NCI-H2081 (cell line): Measurements from ENCODE around the gene NDUFA7.
A peak's percentile ranks its signal among the peaks of the same experiment; 100 is the strongest.
"Not testable (repeated sequence)": the region's sequence is repeated elsewhere in the genome, so short reads cannot be mapped to it uniquely, and the experiment has no call there.

Experiments
- DNase-seq, 2 experiments: peaks; one replicate each; lab custom pipeline; 2025; lab: John Stamatoyannopoulos, UW

Gene NDUFA7

DNA sequence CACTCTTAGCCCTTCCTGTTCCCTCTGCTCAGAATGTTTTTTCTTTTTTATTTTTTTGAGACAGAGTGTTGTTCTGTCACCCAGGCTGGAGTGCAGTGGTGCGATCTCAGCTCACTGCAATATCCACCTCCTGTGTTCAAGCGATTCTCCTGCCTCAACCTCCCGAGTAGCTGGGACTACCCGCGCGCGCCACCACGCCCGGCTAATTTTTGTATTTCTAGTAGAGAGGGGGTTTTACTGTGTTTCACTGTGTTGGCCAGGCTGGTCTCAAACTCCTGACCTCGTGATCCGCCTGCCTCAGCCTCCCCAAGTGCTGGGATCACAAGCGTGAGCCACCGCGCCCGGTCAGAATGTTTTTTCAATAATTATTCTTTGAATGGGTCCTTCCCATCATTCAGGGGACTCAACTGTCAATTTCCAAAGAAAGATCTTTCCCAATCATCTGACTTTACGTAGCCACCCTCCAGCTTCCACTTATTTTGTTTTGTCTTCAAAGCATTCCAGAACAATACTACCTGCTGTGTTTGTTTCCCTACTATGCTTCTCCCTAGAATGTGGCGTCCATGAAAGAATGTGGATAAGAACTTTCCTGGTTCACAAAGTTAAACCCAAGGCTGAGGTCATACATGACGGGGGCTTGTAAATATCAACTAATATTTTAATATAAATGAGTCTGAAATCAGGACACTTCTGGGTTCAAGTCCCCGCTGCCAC, 1.2 kb downstream of the NDUFA7 start:
- no peak for DNase-seq

DNA sequence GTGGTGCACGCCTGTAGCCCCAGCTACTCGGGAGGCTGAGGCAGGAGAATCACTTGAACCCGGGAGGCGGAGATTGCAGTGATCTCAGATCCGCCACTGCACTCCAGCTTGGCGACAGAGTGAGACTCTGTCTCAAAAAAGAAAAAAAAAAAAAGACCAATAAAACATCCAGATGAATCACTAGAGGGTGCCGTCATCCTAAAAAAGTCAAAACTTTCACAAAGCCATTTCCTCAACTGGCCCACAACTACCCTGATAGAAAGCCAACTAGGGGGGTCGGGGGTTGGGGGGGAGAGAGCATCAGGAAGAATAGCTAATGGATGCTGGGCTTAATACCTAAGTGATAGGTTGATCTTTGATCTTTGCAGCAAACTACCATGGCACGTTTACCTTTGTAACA, 2.3 kb downstream of the NDUFA7 start:
- not testable (repeated sequence) for DNase-seq

DNA sequence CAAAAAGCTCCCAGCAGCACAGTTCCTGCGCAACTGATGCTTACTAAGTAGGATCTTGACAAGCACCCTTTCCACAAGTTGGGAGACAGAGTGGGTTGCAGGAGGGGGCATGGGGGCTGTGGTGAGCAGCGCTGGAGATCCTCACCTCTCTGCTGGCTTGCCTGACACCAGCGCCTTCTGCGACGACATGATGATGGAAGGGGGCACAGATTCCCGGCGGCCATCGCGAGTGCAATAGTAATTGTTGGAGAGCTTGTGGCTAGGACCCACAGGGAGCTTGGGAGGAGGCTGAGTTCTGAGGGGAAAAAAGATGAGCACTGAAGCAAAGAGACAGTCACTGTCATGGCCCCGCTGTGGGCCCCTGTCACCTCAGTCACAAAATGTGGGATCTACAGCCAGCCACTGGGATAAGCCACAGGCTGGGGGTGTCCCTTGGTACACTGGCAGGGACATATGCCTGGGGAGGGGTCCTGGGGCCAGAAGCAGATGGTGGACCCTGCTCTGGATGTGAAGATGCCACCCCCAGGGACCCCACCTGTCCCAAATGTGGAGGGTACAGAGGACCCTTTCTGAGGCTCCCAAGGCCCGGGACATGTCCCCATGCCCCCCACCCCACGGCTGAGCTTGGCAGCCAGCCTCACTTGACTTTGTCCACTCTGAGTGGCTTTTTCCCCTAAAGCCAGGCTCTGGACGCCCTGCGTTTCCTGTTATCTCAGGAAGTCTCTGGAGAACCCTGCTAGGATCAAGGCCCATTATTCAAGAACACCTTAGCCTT, 4.6 kb downstream of the NDUFA7 start:
- no peak for DNase-seq

DNA sequence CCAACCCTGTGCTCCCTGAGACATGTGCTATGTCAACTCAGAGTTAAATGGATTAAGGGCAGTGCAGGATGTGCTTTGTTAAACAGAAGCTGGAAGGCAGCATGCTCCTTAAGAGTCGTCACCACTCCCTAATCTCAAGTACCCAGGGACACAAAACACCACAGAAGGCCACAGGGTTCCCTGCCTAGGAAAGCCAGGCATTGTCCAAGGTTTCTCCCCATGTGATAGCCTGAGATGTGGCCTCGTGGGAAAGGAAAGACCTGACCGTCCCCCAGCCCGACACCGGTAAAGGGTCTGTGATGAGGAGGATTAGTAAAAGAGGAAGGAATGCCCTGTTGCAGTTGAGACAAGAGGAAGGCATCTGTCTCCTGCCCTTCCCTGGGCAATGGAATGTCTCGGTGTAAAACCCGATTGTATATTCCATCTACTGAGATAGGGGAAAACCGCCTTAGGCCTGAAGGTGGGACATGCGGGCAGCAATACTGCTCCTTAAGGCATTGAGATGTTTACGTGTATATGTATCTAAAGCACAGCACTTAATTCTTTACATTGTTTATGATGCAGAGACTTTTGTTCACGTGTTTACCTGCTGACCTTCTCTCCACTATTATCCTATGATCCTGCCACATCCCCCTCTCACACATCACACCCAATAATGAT, 6.1 kb downstream of the NDUFA7 start:
- DNase-seq: not testable (repeated sequence)

DNA sequence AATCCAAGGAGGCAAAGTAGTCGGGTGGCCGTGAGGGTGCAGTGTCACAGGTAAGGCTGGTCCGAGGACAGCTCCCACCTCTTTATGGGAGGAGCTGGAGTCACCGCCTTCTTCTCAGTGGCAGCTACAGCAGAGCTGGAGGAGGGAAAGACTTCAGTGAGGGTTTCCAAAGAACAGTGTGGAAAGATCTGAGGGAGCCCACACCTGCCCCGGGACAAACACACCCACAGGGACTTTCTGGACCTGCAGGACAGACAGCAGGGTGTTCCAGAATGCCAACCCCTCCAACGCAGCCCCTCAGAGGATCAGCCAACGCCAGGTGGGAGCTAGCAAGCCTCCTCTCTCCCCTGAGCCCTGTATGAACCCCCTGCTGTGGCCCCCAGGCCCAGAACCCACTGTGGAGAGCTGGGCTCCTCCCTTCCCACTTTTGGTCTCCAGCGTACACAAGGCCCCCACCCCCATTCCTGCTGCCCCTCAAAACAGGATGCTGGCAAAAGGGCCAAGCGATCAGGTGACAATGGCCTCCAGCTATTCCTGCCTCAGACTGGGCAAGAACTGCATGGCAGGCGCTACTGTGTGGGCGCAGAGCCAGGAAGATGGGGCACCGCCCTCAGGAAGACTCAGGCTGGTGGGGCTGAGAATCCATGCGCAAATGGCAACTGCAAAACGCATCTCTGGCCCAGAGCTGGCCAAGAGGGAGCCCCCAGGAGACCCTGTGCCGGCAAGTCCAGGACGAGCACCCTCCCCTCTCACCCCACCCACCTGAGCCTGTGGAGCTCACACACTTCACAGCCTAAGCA, 9.5 kb downstream of the NDUFA7 start:
- peak; percentile 25 to 51 for DNase-seq

DNA sequence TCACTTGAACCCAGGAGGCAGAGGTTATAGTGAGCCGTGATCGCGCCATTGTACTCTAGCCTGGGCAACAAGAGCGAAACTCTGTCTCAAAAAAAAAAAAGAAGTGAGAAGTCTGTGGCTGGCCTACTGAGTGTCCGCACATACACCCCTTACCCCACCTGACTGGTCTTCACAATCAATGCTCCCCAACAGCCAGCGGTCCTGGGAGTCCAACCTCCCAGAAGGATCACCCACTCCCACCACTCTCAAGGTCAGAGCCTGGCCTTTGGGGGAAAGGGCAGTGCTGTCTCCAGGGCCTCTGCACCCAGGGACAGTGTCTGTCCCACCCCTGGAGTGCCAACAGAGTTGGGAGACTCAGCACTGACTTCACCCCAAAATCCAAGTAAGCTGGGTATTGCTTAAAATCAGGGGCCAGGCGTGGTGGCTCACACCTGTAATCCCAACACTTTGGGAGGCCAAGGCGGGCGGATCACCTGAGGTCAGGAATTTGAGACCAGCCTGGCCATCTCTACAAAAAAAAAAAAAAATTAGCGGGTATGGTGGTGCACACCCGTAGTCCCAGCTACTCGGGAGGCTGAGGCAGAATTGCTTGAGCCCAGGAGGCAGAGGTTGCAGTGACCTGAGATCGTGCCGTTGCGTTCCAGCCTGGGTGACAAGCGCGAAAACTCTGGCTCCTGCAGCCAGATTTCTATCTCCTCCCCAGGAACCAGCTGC, 10.7 kb downstream of the NDUFA7 start:
- DNase-seq: no peak

DNA sequence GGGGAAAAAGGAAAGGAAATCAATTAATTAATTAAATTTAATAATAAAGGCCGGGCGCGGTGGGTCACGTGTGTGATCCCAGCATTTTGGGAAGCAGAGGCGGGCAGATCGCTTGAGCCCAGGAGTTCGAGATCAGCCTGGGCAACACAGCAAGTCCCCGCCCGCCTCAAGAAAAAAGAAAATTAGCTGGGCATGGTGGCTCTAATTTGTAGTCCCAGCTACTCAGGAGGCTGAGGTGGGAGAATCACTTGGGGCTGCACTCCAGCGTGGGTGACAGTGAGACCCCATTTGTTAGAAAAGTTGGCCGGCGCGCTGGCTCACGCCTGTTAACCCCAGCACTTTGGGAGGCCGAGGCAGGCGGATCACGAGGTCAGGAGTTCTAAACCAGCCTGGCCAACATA, 12.3 kb downstream of the NDUFA7 start:
- no peak for DNase-seq

DNA sequence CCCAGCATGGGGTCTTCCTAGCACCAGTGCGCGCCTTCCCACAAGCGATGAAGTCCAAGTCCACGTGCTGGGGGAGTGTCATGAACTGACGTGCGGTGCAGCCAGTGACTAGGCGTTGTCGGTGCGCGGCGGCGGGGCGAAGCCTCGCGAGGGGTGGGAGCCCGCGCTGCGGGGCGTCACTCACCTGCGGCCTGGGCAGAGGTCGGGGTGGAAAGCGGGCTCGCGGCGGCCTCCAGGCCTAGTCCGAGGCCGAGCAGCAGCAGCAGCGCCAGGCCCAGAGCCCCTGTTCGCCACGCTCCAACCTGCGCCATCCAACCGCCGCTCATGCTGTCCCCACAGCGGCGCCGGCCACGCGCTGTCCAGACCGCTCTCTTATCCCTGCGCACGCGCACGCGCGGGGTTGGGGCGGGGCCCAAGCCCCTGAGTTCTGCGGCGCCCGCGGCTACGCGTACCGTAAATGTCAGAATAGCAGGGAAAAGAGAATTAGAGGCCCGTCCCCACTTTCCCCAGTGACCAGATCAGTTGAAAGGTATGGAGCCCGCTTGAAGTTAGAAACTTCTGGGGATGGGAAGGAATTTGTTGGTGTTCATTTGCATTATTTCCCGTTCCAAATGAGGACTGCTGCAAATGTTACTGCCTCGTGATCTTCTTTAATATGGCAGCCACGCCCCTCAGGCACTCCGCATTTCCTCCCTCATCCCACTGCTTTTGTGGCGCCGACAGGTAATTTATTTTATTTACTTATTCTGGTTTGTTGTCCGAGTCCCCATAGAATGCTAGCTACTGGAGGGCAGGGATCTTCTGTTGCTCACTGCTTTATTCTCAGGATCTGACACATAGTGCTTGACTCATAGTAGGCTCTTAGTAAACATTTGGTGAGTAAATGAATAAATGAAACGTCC, 13.0 kb downstream of the NDUFA7 start, which contains the start of gene CD320:
CD320 (minus strand) TSS at position 394 of the 902 bp plus-strand sequence; CDS start at position 326, 68 bp downstream.
- peak; percentile 90 to 93 for DNase-seq

DNA sequence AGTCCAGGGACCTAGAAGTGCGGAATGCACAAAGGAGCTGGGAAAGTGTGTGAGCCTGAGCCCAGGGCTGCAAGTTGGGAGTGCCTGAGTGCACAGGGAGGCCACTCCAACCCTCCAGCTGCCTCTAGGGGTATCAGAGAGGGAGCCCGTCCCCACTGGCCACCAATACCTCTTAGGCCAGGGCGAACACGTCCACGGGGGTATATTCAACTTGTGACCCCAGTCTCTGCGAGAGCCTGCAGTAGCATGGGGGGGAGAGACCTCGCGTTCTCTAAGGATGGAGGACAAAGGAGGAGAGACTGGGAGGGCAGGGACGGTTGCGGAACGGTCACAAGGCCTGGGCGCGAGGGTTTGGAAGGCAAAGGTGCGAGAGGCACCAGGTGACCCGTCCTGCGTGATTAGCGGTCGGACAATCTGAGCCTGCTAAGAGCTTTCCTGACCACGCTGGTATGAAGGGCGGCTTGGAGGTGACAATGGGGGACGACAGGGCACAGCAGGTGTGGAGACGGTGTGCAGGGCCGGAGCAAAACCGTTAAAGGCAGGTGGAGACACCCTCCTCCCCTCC, 13.7 kb downstream of the NDUFA7 start:
- DNase-seq: no peak

DNA sequence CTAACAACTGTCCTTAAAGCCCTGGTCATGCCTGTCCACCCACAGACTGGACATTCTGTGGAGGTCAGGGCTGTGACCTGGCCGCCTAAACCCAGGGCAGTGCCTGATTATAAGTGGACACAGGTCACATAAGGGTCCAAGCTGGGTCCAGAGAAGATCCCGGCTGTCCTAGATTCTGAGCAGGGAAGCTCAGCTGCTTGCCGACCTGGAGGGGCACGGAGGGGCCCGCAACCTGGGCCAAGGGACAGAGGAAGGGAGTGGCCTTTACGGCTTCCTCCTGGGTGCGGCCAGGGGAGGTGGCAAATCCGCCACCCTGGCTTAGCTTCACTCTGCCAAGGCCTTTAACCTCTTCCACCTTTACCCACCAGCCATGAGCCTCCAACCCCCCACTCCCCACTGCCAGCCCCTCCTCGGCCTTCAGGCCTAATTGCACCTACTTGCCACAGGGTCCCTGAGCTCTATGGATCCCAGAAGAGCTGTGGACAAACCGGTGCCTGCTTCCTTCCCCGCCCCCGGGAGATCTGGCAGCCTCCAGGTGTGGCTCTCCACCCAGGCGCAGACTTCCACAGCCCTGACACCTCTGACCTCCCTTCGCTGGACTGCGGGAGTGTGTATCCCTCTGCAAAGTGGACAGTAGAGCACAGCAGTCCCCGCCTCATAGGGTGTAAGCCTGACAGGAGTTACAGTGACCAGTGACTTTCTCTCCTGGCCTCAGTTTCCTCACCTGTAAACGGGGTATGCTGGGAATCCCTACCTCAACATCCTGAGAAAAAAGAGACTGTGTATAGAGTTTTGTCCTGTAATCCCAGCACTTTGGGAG, 14.7 kb downstream of the NDUFA7 start:
- no peak for DNase-seq

DNA sequence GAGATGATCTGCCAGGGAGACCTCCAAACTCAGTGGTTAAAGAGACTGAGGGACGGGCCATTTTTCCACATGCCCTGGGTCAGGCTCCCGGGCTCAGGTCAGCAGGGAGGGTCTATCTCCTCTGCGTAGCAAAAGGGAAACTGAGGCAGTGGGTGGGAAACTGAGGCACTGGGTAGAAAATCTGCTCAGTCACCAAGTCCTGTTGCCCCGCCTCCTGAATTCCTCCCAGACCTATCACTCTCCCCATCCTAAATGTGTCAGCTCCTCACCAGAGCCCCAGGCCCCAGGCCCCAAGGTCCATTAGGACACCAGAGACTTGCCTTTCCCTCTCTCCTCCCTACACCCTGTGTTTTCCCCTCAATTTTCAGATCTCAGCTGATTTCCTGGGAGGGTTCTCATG, 15.4 kb downstream of the NDUFA7 start:
- no peak for DNase-seq

DNA sequence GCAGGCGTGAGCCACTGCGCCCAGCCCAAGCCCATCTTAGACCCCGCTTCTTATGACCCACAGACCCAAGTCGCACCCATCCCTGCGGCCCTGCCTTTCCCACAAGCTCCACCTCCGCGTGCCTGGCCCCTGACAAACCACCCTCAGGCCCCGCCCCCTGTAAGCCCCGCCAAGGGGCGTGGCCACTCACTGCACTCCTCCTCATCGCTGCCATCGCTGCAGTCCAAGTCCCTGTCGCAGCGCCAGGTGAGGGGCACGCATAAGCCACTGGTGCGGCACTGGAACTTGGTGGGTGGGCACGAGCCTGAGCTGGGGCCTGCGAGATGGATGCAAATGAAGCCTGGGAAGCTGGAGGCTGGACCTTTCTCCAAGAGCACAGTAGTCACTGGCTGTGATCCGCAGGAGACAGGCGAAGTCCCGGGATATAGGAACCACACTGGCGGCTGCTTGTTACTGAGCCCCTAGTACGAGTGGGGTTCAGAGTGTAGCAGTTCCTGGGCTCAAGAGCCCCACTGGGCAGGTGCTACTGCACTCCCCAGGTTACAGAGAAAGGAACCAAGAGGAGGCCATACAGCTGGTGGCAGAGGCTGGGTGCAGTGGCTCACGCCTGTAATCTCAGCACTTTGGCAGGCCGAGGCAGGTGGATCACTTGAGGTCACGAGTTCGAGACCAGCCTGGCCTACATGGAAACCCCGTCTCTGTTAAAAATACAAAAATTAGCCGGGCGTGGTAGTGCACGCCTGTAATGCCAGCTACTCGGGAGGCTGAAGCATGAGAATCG, 16.1 kb downstream of the NDUFA7 start:
- DNase-seq: no peak

DNA sequence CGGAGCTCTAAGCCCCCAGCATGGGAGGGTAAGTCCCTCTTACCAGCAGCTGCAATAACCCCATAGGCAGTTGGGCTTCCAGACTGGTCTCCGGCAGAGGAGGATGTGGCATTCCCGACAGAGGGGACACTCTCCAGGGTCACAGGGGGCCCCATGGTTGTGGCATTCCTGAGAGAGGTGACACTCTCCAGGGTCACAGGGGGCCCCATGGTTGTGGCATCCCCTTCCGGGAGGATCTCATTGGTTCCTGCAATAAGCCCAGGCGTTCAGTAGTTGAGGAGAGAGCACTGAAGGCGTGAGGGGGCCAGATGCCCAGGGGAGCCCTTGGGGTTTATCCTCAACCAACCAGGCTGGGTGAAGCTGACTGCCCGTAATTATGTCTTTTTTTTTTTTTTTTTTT, 18.4 kb downstream of the NDUFA7 start:
- no peak for DNase-seq

DNA sequence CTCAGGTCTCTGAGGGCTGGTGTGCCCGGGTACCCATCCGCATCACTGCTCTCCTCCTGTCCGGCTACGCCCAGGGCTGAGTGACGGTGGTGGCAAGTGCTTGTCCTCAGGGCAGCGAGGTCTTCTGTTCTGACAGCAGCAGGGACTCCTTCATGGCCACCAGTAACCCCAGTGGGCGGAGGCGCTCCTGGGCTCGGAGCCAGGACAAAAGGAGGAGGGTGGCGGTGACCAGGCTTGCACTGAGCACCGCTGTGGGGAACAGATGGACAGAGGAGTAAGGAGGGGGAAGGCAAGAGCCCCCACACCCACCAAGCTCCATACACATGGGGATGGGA, 18.9 kb downstream of the NDUFA7 start:
- no peak for DNase-seq

DNA sequence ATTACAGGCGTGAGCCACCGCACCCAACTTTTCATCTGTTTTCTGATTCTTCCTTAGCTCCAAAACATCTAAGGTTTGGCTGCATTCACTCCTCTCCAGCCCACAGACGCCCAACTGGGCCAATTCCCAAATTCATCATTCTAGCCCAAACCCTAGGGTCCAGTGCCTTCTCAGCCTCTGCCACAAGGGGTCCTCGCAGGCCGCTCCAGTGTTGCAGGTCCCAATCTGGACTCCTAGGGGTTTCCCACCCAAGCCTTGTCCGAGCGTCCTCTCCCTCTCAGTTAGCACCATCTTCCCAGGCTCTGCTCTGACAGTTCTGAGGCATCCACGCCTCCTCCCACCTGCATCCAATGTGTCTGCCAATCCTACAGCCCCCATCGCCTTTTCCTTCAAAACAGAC, 29.8 kb downstream of the NDUFA7 start:
- DNase-seq: not testable (repeated sequence)

DNA sequence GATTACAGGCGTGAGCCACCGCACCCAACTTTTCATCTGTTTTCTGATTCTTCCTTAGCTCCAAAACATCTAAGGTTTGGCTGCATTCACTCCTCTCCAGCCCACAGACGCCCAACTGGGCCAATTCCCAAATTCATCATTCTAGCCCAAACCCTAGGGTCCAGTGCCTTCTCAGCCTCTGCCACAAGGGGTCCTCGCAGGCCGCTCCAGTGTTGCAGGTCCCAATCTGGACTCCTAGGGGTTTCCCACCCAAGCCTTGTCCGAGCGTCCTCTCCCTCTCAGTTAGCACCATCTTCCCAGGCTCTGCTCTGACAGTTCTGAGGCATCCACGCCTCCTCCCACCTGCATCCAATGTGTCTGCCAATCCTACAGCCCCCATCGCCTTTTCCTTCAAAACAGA, 44.7 kb downstream of the NDUFA7 start:
- not testable (repeated sequence) for DNase-seq

DNA sequence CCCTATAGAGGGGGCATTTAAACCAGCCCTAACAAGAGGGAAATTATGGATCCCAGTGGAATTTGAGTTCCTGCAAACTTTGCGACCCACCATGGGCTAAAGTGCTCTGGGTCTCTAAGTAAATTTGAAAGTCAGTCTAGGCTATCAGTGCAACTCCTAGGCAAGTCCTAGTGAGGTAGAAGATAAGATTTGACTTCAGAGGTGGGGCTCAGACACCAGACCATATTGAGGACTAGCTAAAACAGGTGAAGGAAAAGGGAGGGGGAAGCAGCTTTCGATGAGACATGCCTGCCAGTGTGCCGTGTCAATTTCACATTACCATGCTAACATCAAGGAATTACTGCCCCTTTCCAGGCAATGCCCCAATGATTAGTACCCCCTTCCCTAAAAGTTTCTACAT, 51.5 kb downstream of the NDUFA7 start:
- DNase-seq: no peak

DNA sequence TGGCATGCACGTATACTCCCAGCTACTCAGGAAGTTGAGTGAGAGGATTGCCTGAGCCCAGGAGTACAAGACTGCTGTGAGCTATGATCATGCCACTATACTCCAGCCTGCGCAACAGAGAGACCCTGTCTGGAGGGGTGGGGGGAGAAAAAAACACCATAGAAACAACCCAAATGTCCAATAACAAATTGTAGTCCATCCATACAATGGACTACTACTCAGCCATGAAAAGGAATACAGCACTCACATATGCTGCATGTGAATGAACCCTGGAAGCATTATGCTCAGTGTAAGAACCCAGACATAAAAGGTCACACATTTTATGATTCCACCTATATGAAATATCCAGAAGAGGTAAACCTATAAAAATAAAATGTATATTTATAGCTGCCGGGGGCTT, 55.3 kb downstream of the NDUFA7 start:
- DNase-seq: no peak
